Activated CD4-positive, alpha-beta T cell treated with anti-CD3 and anti-CD28 coated beads, Interleukin-2, Interleukin-6, amounts not matched to agents 100 ng/mL and 50 ng/mL, durations not matched to agents 16 hours and 8 hours (primary cell): ENCODE data around the gene MIS18A.
"Not testable (repeated sequence)": the region's sequence is repeated elsewhere in the genome, so short reads cannot be mapped to it uniquely, and the experiment has no call there.

Experiments used
- DNase-seq: peaks from one replicate; pipeline ENCODE4 v3.0.0-alpha.2; 2020

Gene MIS18A

DNA sequence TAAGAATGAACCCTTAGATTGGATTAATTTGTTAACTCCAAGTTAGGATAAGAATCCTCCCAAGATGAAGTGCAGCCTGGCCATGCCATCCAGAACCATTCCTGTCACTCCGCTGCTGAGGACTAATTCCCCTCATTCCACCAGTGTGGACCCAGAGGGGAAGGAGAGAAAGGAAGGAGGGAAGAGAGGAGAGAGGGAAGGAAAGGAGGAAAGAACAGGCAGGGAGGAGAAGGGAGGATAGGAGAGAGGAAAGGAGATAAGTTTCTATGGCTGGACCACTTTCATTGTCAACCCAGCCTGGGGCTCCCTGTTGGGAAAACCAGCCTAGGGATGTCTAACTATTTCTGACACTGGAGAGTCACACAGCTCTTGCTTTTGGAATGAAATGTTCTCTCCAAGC is 24.5 kb upstream of the MIS18A start:
- no peak for DNase-seq

GRCh38 chr21:32302560-32302959 is 23.7 kb upstream of the MIS18A start:
- no peak for DNase-seq

- no peak for DNase-seq
Measured at GRCh38 chr21:32301596-32301995, 22.7 kb upstream of the MIS18A start.

- DNase-seq = no peak
Measured at GRCh38 chr21:32300117-32300681, 21.4 kb upstream of the MIS18A start.

- no peak for DNase-seq
Measured at GRCh38 chr21:32299695-32300094, 20.8 kb upstream of the MIS18A start.

DNA sequence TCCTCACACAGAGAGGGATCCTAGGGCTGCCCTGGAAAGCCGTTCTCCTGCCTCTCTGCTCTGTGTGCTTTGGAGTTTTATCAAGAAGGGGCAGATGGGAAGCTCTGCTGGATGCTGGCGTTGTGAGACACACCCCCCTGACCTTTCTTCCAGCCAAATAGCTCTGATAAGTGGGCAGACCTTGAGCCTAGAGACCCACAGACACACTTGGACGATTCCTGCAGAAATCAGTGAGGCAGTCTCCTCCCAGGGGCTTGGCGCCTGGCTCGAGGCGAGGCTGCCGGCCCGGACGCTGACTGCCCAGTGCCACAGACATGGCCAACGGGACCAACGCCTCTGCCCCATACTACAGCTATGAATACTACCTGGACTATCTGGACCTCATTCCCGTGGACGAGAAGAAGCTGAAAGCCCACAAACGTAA is 19.8 kb upstream of the MIS18A start, which contains the start of gene MRAP:
Gene MRAP (plus strand): TSS at position 198 of the 424 bp plus-strand sequence. CDS start 117 bp downstream, at position 315.
- no peak for DNase-seq

DNA sequence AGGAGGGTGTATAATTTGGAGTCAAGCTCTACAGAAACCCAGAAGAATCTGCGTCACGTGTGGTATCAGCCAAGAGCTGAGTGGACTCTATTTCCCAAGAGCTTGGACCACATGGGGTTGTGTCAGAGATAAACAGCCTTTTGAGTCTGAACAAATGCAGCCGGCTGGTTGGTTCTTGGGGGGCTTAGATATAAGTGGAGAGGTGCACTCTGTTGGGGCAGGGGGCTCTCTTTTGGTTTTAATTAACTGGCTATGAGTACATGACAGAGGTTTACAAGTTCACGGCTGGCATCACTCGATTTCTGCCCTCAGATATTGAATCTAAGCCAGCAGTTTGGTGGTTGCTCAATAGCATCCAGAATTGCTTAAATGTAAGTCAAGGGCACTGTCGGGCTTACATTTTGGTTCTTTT is 19.3 kb upstream of the MIS18A start:
- no peak for DNase-seq

DNA sequence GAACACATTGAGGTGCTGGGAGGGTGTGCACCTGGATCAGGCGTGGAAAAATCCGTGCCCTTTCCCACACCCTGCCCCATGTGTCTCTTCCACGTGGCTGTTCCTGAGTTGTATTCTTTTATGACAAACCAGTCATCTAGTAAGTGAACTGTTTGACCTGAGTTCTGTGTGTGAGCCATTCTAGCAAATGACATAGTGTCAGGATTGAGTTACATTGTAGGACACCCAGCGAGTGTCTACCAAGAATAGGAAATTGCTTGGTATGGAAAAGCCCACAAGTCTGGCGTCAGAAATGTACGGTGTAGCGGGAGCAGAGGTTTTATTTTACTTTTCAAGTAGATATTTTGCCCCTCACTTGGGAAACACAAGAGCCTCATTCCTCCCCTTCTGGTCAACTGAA is 18.6 kb upstream of the MIS18A start:
- no peak for DNase-seq

GRCh38 chr21:32285476-32285875 is 6.6 kb upstream of the MIS18A start:
- DNase-seq = no peak

- no peak for DNase-seq
Measured at GRCh38 chr21:32282992-32283391, 4.1 kb upstream of the MIS18A start.

GRCh38 chr21:32281531-32281930 is 2.7 kb upstream of the MIS18A start:
- no peak for DNase-seq

DNA sequence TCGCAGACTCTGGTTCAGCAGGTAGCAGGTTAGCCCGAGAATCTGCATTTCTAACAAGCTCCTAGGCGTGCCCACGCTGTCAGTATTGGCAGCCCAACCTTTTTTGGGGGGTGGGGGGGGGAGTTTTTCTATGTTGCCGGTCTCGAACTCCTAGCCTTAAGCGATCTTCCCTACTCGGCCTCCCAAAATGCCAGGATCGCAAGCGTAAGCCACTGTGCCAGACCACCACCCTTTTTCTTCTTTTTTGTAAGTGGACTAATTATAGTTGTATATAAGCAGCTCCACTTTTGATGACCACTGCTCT is 480 bp upstream of the MIS18A start:
- DNase-seq = no peak

DNA sequence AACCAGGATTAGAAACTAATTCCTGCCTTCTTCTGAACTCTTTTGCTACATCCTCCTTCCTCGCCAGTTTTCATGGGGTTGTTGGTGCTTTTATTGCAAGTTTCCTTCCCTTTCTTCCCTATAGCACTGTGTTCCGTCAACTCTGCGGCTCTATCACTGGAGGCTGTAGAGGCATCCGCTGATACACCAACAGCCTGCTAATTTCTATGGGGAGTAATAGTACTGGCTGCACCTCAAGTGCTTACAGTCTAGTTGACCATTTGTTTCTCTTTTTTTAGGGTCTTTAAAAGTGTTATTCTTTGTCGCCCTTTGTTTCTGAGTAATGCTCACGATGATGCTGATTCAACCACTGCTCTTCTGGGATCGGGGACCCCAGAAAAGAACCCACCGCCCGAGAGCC is 746 bp downstream of the MIS18A start:
- peak; percentile 14 for DNase-seq

GRCh38 chr21:32276671-32277070 is 2.2 kb downstream of the MIS18A start:
- DNase-seq = no peak

GRCh38 chr21:32270748-32271147 is 8.1 kb downstream of the MIS18A start:
- no peak for DNase-seq

DNA sequence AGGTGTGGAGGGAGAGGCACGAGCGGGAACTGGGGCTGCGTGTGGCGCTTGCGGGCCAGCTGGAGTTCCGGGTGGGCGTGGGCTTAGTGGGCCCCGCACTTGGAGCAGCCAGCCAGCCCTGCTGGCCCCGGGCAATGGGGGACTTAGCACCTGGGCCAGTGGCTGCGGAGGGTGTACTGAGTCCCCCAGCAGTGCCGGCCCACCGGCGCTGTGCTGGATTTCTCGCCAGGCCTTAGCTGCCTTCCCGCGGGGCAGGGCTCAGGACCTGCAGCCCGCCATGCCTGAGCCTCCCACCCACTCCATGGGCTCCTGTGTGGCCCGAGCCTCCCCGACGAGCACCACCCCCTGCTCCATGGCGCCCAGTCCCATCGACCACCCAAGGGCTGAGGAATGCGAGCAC is 13.5 kb downstream of the MIS18A start:
- DNase-seq = not testable (repeated sequence)

- DNase-seq = no peak
Measured at GRCh38 chr21:32261929-32262328, 16.9 kb downstream of the MIS18A start.

GRCh38 chr21:32260130-32260529 is 18.7 kb downstream of the MIS18A start:
- no peak for DNase-seq

GRCh38 chr21:32258786-32259048 is 20.1 kb downstream of the MIS18A start:
- DNase-seq = not testable (repeated sequence)

DNA sequence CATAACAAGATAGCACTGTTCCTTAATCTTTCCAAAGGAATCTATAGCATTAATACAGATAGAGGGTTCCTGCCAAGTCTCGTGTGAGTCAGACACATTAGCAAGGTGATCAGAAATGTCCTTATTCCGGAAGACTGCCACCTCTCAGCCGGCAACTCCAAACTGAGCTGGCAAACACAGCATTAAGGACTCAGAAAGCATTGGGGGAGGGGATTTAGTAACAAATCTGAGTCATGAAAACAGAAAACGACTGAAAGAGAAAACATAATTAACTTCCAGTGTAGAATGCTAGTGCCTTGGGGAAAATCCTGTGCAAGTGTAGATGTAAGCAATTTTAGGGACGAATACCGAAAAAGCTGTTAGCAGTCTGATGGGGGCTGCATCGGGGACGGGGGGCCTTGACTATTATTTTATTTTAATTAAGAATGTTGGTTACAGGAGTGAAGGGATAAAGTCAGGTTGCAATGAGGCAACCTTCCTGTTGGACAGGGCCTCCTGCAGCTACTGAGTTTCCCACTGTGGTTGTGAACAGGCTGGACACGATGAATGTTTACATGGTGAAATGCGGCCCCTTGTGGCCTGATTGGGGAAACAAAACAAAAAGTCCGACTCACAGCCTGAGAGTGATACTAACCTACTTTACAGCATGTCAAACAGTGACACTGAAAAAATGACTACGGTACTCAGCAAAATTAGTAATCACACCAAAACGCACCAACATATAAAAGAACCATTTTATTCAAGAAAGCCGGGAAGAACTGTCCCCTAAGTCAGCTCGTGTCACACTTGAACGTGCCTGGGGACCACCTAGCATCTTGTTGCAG is 20.7 kb downstream of the MIS18A start:
- DNase-seq = peak; percentile 67

- no peak for DNase-seq
Measured at GRCh38 chr21:32256873-32257620, 21.8 kb downstream of the MIS18A start.

DNA sequence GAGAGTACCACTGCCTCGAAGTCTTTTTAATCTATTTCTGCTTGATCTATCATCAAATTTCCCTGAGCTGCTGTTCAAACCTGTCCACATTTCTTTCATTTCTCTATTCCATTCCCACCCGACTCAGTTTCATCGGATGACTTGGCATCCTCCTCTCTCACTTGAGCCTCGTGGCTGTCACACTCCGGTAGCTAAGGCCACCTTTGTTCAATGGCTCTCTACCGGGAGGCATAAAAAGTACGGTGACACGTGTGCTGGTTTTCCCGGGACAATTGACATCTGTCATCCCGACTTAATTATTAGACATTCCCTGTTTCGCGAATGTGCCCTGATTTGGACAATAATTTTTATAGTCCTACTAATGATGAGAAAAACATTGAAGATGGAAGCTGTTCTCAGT is 22.6 kb downstream of the MIS18A start:
- DNase-seq = no peak

GRCh38 chr21:32253215-32253641 is 25.6 kb downstream of the MIS18A start:
- no peak for DNase-seq

- no peak for DNase-seq
Measured at GRCh38 chr21:32252136-32252535, 26.7 kb downstream of the MIS18A start.
